Pancreas (tissue), 10 donors: ENCODE results near the gene HOXA10. TPM values are rescaled to one million over a fixed set of nuclear protein-coding genes. Genes with fewer than 3 reads are reported as not detected.

ENCODE experiments used
- ATAC-seq, 4 donors: fragments of 200-7000 bp; cut with Tn5 transposase; one replicate each; pipeline versions ENCODE4 v1.8.0 to v1.9.1; 2020; ENCODE audit warnings: mild to moderate bottlenecking in 4 of 4, moderate library complexity in 4 of 4
- DNase-seq, 6 donors: peaks; one replicate each; pipeline ENCODE4 v3.0.0-alpha.2; 2020
- FAIRE-seq: peaks from 2 replicates; lab custom pipeline; 2012; peaks lifted over from hg19 to GRCh38; lab: Jason Lieb, UNC
- H3K27ac ChIP-seq, 4 donors: fragments of 200-600 bp; sonication (generic); 1 replicate in 3 of 4; 2 replicates in 1 of 4; pipeline versions ENCODE4 v1.5.0 to v1.8.0; 2020
- H3K27me3 ChIP-seq, 4 donors: fragments of 200-600 bp; one replicate each; pipeline ENCODE4 v1.8.0; 2021
- H3K36me3 ChIP-seq, 3 donors: fragments of 200-600 bp; sonication (generic) in 1 of 3; one replicate each; pipeline versions ENCODE4 v1.5.0 to v1.8.0; 2020 to 2021
- H3K4me1 ChIP-seq, 3 donors: fragments of 200-600 bp; one replicate each; pipeline ENCODE4 v1.8.0; 2021
- H3K4me3 ChIP-seq, 4 donors: fragments of 200-600 bp; sonication (generic) in 2 of 4; one replicate each; pipeline versions ENCODE4 v1.5.0 to v1.8.0; 2020 to 2021
- H3K9me3 ChIP-seq, 4 donors: fragments of 200-600 bp; one replicate each; pipeline ENCODE4 v1.8.0; 2021
- WGBS, 2 donors: extraction: QIAGEN DNeasy Blood & Tissue Kit; methylation state at CpG; one replicate each; pipeline ENCODE4 v1.1.7; 2013; 5-methylcytosine and 5-hydroxymethylcytosine counted together
- intact Hi-C, 3 donors: fragments of 100-400 bp; cut with DNase I; formaldehyde crosslinking; loops; one replicate each; pipeline versions ENCODE4 v1.11.1 to v1.14.2; 2022
- polyA plus RNA-seq, 2 donors: library from polyadenylated mRNA; stranded (reverse); fragments of 200-250 nt; gene quantifications; one replicate each; pipeline ENCODE4 v1.2.3, GENCODE V29; 2013
- total RNA-seq, 6 donors: library from RNA; stranded (reverse); fragmentation: NEBNext Ultra II Directional in 4 of 6; extraction: Animal tissue kit (Norgen Biotek cat#: 25700) in 4 of 6; gene quantifications; one replicate each; pipeline versions ENCODE4 v1.2.1 to v1.2.4, GENCODE V29; 2021 to 2023
- TF ChIP-seq, protein P1 (sequence below), 4 donors: fragments of 200-600 bp; sonication (generic) in 3 of 4; IDR thresholded peaks; one replicate each; pipeline versions ENCODE4 v1.5.0 to v1.8.0; 2021; ENCODE audit warnings: antibody characterized with exemption in 4 of 4
- donor health status: healthy with polysubstance abuse.
- donor health status: DM: no; HTN: no; CAD: no; lungs with moderate emphysema.
- donor health status: DM: no; HTN: no; CAD: no.
- donor health status: control.
- donor health status: control.
- donor health status: Bipolar disorder and iron deficiency.
- donor health status: DM: yes; HTN: yes; CAD: no.
- donor health status: DM: no; HTN: no; CAD: no.
- donor health status: DM: no; HTN: no; CAD: no.
- donor health status: DM: yes; HTN: yes; CAD: no.

The HOXA10 gene
- total and polyA plus RNA-seq, 8 donors: 0.09 to 0.18 (median 0.14) TPM; not detected in 4

DNA sequence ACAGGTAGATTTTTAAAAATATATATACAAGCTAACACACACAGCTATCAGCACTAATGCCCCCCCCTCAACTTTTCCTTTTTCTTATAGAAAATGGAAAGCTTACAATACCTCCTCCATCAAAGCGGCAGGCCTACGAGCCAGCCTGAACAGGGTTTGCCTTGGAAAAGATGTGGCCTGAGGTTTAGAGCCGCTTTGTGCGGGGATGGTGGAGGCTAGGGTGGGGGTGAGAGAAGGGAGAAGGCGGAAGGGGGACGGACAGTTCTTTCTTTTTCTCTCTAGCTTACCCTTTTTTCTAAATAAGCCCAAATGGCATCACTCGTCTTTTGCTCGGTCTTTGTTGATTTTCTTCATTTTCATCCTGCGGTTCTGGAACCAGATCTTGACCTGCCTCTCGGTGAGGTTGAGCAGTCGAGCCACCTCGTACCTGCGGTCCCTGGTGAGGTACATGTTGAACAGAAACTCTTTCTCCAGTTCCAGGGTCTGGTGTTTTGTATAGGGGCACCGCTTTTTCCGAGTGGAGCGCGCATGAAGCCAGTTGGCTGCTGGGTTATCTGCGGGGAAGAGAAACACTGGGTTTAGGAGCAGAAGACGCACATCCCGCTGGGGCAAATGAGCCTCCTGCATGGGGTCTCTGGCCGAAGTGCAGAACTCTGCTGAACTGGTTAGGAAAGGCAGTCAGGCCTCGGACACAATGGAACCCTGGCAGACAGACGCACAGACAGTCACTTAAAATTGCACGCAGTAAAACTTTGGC, 10.7 kb downstream of the HOXA10 start:
- intact Hi-C loops: no loop called here
- DNase-seq (no peak), FAIRE-seq (no peak), ATAC-seq (no peak)
- 43 to 49% methylated on average over 24 of the region's 24 CpGs for WGBS, 2 donors
- Histone ChIP-seq H3K27me3 (peaks cover 14 to 79% (median 27%) of the 10 kb centered on the region in 4 donors), H3K4me3 (no peak overlapping the region), H3K36me3 (no peaks in the 10 kb centered on the region), H3K4me1 (peaks cover 0 to 7% (median 5%) of the 10 kb centered on the region in 3 donors), H3K9me3 (no peaks in the 10 kb centered on the region), H3K27ac (no peak overlapping the region)
- TF ChIP-seq, protein P1, sequence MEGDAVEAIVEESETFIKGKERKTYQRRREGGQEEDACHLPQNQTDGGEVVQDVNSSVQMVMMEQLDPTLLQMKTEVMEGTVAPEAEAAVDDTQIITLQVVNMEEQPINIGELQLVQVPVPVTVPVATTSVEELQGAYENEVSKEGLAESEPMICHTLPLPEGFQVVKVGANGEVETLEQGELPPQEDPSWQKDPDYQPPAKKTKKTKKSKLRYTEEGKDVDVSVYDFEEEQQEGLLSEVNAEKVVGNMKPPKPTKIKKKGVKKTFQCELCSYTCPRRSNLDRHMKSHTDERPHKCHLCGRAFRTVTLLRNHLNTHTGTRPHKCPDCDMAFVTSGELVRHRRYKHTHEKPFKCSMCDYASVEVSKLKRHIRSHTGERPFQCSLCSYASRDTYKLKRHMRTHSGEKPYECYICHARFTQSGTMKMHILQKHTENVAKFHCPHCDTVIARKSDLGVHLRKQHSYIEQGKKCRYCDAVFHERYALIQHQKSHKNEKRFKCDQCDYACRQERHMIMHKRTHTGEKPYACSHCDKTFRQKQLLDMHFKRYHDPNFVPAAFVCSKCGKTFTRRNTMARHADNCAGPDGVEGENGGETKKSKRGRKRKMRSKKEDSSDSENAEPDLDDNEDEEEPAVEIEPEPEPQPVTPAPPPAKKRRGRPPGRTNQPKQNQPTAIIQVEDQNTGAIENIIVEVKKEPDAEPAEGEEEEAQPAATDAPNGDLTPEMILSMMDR (IDR thresholded peaks at IDR 0.05): no peak

DNA sequence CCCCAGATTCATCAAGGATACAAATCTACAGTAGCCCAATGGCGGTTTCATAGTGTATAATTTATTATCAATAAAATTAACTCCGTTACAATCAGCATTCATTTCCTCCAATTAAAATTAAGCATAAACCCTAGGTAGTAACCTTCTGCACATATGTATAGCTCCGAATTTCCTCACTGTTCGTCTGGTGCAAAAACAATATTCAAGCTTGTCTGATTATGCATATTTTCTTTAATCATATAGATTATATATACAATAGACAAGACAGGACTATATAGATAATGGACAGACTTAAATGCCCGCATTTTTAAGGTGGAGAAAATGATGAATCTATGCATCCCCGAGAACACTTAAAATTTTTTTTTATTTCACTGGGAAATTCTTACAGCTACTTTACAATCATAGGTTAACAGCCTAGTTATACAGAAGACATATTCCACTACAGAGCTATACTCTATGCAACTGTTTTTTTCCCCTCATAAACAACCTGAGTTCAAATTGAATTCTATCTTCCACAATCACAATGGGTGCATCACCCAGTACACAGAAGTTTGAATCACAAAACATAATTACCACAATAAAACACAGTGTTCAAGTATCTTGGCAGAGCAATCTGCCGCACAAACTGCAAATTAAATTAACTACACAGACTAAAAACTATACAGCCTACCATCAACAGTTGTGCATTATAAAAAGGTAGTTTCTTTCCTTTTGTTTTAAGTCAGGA, 11.4 kb downstream of the HOXA10 start:
- TF ChIP-seq, protein P1 (IDR thresholded peaks at IDR 0.05): no peak
- Histone ChIP-seq H3K36me3 (no peaks in the 10 kb centered on the region), H3K27ac (no peak overlapping the region), H3K4me1 (peaks cover 0 to 7% (median 5%) of the 10 kb centered on the region in 3 donors), H3K27me3 (peaks cover 13 to 75% (median 30%) of the 10 kb centered on the region in 4 donors), H3K4me3 (no peak overlapping the region), H3K9me3 (no peaks in the 10 kb centered on the region)
- intact Hi-C loops: no loop called here
- DNase-seq (no peak), ATAC-seq (no peak), FAIRE-seq (peak; percentile 51)
- 59 to 69% methylated on average over 7 of the region's 7 CpGs for WGBS, 2 donors

DNA sequence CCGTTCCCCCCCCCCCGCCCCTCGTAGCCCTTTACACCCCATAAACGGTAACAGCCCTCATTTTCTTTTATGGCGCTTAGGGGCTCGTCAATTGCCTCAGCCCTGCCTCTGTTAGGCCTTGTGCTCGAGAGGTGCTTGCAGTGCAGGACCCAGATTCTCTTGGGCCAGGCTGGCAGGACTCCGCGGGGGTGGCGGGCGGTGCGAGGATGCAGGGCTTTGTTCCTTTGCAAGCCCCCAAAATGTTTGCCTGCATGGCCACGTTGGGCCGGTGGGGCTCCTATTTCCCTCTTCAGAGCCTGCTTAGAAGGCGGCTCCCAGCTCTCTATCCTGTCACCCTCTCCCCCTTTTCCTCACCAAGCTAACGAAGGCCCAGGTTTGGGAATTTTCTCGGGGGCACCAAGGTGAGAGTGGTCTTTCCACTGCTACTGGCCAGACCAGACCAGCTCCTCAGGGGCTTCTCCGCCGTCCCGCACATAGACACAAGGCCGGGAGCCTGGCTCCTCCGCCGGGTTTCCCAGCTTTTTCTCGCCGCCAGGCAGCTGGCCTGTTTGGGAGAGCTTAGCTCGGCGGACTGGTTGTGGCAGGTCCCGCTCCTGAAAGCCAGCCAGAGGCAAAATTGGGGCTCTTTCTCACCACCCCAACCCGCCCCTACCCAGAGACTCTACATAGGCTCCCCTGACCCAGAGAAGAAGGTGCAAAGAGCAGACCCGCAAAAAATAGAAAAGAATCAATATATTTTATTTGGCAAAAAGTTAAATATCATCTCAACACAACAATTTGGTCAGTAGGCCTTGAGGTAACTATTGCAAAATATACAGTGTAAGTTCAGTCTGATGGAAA, 12.2 kb downstream of the HOXA10 start:
- intact Hi-C loops: no loop called here
- 38 to 40% methylated on average over 26 to 29 of the region's 30 CpGs for WGBS, 2 donors
- no peaks in the 10 kb centered on the region for H3K36me3 ChIP-seq
- peaks cover 13 to 74% (median 30%) of the 10 kb centered on the region in 4 donors for H3K27me3 ChIP-seq
- ATAC-seq (no peak), DNase-seq (peak in 3 of 6 donors; percentile 15 to 64 (median 55)), FAIRE-seq (no peak)
- no peak overlapping the region for H3K27ac ChIP-seq
- H3K4me3 ChIP-seq: peak overlapping the region in 1 of 4 donors; percentile 82
- peaks cover 0 to 7% (median 5%) of the 10 kb centered on the region in 3 donors for H3K4me1 ChIP-seq
- TF ChIP-seq, protein P1 (IDR thresholded peaks at IDR 0.05): no peak
- no peaks in the 10 kb centered on the region for H3K9me3 ChIP-seq

DNA sequence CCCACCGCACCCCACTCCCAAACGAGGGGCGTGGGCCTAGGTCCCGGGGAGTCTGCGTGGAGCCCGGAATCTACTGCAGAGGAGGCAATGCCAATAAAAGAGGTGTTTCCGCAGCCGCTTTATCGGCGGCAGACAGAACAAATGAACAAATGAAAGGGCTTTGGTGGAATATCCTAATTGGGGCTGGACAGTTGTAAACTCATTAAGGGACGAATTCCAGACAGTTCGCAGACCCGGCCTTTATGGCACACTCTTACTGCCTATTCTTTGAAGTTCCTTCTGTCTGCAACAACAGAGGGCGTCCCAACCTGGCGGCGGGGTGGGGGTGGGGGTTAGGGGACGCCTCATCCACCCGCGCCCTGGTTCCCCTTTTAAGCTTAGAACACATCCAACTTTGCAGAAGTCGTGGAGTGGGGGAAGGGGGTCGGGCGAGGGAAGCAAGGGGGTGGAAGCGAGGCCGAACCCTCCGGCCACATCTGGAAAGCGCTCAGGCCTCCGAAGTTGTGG, 12.9 kb downstream of the HOXA10 start:
- DNase-seq: peak in 3 of 6 donors; percentile 18 to 57 (median 32)
- Histone ChIP-seq H3K4me3 (peak overlapping the region; percentile 29 to 82 (median 62)), H3K36me3 (no peaks in the 10 kb centered on the region), H3K4me1 (peaks cover 0 to 7% (median 5%) of the 10 kb centered on the region in 3 donors), H3K27me3 (peaks cover 13 to 74% (median 29%) of the 10 kb centered on the region in 4 donors), H3K9me3 (no peaks in the 10 kb centered on the region), H3K27ac (no peak overlapping the region)
- no peak for FAIRE-seq
- 9 to 11% methylated on average over 27 of the region's 27 CpGs for WGBS, 2 donors
- TF ChIP-seq, protein P1 (IDR thresholded peaks at IDR 0.05): peak in 1 of 4 donors; percentile 18
- intact Hi-C loops: no loop called here
- ATAC-seq: peak in 3 of 4 donors; percentile 2 to 41 (median 19)
